HCT116 (cell line): ENCODE measurements around the gene PFKM. TPM values are rescaled to one million over a fixed set of nuclear protein-coding genes. Genes with fewer than 3 reads are reported as not detected.

Experiments
- ATAC-seq: fragments of 200-7000 bp; cut with Tn5 transposase; 2 replicates; pipeline ENCODE4 v1.9.1; 2020; ENCODE audit warnings: mild to moderate bottlenecking, moderate library complexity
- BruUV-seq: library from RNA; stranded (reverse); fragments of 400-500 nt; replicated peaks from 2 replicates; lab custom pipeline; 2021; lab: Mats Ljungman, UMichigan
- CTCF ChIA-PET: fragments of 300-600 bp; sonication (Branson Sonifier 250); formaldehyde crosslinking; loops from one replicate; lab custom pipeline; 2021; ENCODE audit warnings: antibody characterized with exemption; lab: Charles Lee
- POLR2A ChIA-PET: fragments of 300-600, 350-600 bp; sonication (Branson Sonifier 250); formaldehyde crosslinking; loops from one replicate; lab custom pipeline; 2021; ENCODE audit warnings: antibody characterized with exemption; lab: Charles Lee
- RAD21 ChIA-PET, 2 experiments: fragments of 300-600 bp; sonication (Branson Sonifier 250); formaldehyde crosslinking; loops; one replicate each; lab custom pipeline; 2023; ENCODE audit warnings: low total read pairs in 2 of 2; ENCODE audit not compliant: uncharacterized antibody in 2 of 2, unreplicated experiment in 2 of 2, low non-redundant PET in 1 of 2; lab: Charles Lee
- DNase-seq: peaks from one replicate; pipeline ENCODE4 v3.0.0-alpha.2; 2010; ENCODE audit warnings: low read depth, low spot score
- H2AFZ ChIP-seq: fragments of 200-600 bp; shearing (Covaris generic), sonication (generic); 2 replicates; pipeline ENCODE4 v1.6.1; 2017; ENCODE audit warnings: low read depth, mixed run types, mixed read lengths, antibody characterized with exemption, low read length; ENCODE audit not compliant: poor library complexity, severe bottlenecking
- H3K27ac ChIP-seq: 2 replicates; pipeline ENCODE4 v1.5.1; 2012; ENCODE audit warnings: low read depth, low read length
- H3K27me3 ChIP-seq: fragments of 200-600 bp; sonication (generic); 2 replicates; pipeline ENCODE4 v1.6.1; 2016; ENCODE audit warnings: mixed run types, low read length, mixed read lengths; ENCODE audit not compliant: insufficient read depth
- H3K36me3 ChIP-seq, 2 experiments: fragments of 200-500 bp in 1 of 2; fragments of 200-600 bp in 1 of 2; sonication (Bioruptor generic) in 1 of 2; sonication (generic) in 1 of 2; 2 replicates each; pipeline versions ENCODE4 v1.5.1 to v1.6.1; 2014 to 2016; ENCODE audit warnings: low read length in 2 of 2, inconsistent platforms in 1 of 2, mixed read lengths in 1 of 2, mixed run types in 1 of 2; ENCODE audit not compliant: insufficient read depth in 2 of 2, control insufficient read depth in 1 of 2
- H3K4me1 ChIP-seq, 2 experiments: fragments of 200-600 bp in 1 of 2; sonication (generic) in 1 of 2; 2 replicates each; pipeline versions ENCODE4 v1.5.1 to v1.6.1; 2012 to 2017; ENCODE audit warnings: low read length in 2 of 2, inconsistent platforms in 1 of 2, mild to moderate bottlenecking in 1 of 2, mixed read lengths in 1 of 2, mixed run types in 1 of 2, moderate library complexity in 1 of 2; ENCODE audit not compliant: insufficient read depth in 2 of 2, control insufficient read depth in 1 of 2
- H3K4me2 ChIP-seq: fragments of 200-600 bp; sonication (generic); 2 replicates; pipeline ENCODE4 v1.6.1; 2017; ENCODE audit warnings: mixed run types, low read length, mixed read lengths
- H3K4me3 ChIP-seq, 2 experiments: fragments of 200-600 bp in 1 of 2; sonication (generic) in 1 of 2; replicated peaks in 1 of 2; 2 replicates each; pipeline ENCODE4 v1.5.1; 2011 to 2016; ENCODE audit warnings: low read length in 2 of 2, control low read depth in 1 of 2, low read depth in 1 of 2, mild to moderate bottlenecking in 1 of 2, mixed read lengths in 1 of 2, mixed run types in 1 of 2
- H3K79me2 ChIP-seq: fragments of 200-600 bp; sonication (generic); 2 replicates; pipeline ENCODE4 v1.6.1; 2017; ENCODE audit warnings: mild to moderate bottlenecking, mixed run types, low read length, moderate library complexity, mixed read lengths; ENCODE audit not compliant: insufficient read depth
- H3K9ac ChIP-seq: fragments of 200-600 bp; sonication (generic); 2 replicates; pipeline ENCODE4 v1.6.1; 2016; ENCODE audit warnings: low read length, mixed read lengths
- H3K9me2 ChIP-seq: fragments of 200-600 bp; sonication (generic), shearing (Covaris generic); 2 replicates; pipeline ENCODE4 v1.6.1; 2017; ENCODE audit warnings: mixed run types, mild to moderate bottlenecking, moderate library complexity; ENCODE audit not compliant: insufficient read depth
- H3K9me3 ChIP-seq, 2 experiments: fragments of 200-500 bp in 1 of 2; fragments of 200-600 bp in 1 of 2; sonication (Bioruptor generic) in 1 of 2; sonication (generic) in 1 of 2; 2 replicates each; pipeline ENCODE4 v1.6.1; 2014 to 2017; ENCODE audit warnings: low read length in 2 of 2, mixed read lengths in 2 of 2, inconsistent platforms in 1 of 2, low read depth in 1 of 2, mild to moderate bottlenecking in 1 of 2, mixed run types in 1 of 2, moderate library complexity in 1 of 2; ENCODE audit not compliant: control insufficient read depth in 1 of 2, insufficient read depth in 1 of 2
- H4K20me1 ChIP-seq: fragments of 200-600 bp; sonication (generic), shearing (Covaris generic); 2 replicates; pipeline ENCODE4 v1.6.1; 2017; ENCODE audit warnings: mixed run types, mild to moderate bottlenecking, moderate library complexity; ENCODE audit not compliant: insufficient read depth
- CEBPB ChIP-seq: IDR thresholded peaks from 2 replicates; pipeline ENCODE4 v1.6.1; 2012; ENCODE audit warnings: low read depth
- CTCF ChIP-seq, 3 experiments: fragments of 200-600 bp in 1 of 3; sonication (generic) in 1 of 3; IDR thresholded peaks in 2 of 3; conservative IDR thresholded peaks in 1 of 3; 2 replicates each; pipeline ENCODE4 v1.5.1; 2012 to 2017; ENCODE audit warnings: low read depth in 2 of 3, low read length in 2 of 3, antibody characterized with exemption in 1 of 3, borderline replicate concordance in 1 of 3, control low read depth in 1 of 3, mild to moderate bottlenecking in 1 of 3, mixed read lengths in 1 of 3, mixed run types in 1 of 3, moderate library complexity in 1 of 3; ENCODE audit not compliant: insufficient read depth in 1 of 3
- EGR1 ChIP-seq: IDR thresholded peaks from 2 replicates; pipeline ENCODE4 v1.6.1; 2012; ENCODE audit warnings: low read depth
- EZH2phosphoT487 ChIP-seq: fragments of 200-600 bp; IDR thresholded peaks from 2 replicates; pipeline ENCODE4 v1.6.1; 2018; ENCODE audit warnings: antibody characterized with exemption, borderline replicate concordance
- POLR2AphosphoS5 ChIP-seq: IDR thresholded peaks from 2 replicates; pipeline ENCODE4 v1.6.1; 2011; ENCODE audit warnings: mild to moderate bottlenecking, low read depth, low read length, moderate library complexity
- REST ChIP-seq: IDR thresholded peaks from 2 replicates; pipeline ENCODE4 v1.6.1; 2012; ENCODE audit warnings: low read depth
- intact Hi-C: fragments of 100-400 bp; cut with micrococcal nuclease; formaldehyde crosslinking; loops from 2 replicates; pipeline ENCODE4 v1.10.0; 2022
- total RNA-seq: library from RNA; stranded (reverse); gene quantifications from one replicate; pipeline ENCODE4 v1.2.1, GENCODE V29; 2021; ENCODE audit not compliant: unreplicated experiment

Gene PFKM
- total RNA-seq, 1 experiment from 2014 or later: 144 TPM

DNA sequence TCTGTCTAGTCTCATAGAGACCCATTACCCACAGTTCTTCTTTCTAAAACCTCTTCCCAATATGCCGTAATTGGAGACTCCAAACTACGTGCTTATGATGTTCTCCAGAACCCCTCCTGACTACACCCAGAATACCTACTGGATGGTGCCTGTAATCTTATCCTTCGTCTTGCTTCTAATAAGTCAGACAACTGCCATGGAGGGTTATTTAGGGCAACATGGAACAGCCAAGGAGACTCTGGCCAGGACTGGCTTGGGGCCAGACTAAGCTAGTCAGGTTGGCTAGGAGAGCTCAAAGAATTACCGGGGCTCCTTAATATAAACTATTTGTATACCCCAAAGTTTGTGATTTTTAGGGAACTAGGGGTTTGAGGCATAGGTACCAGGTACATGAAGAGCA, 6.8 kb downstream of the PFKM start:
- ChIA-PET CTCF (no interaction called here), POLR2A (no interaction called here), RAD21 (no interaction called here)
- no TSS peak for BruUV-seq
- H2AFZ ChIP-seq: no peak overlapping the region
- no peak overlapping the region for H3K4me3 ChIP-seq
- no peaks in the 10 kb centered on the region for H4K20me1 ChIP-seq
- H3K4me2 ChIP-seq: no peak overlapping the region
- peaks cover 28% of the 10 kb centered on the region for H3K79me2 ChIP-seq
- H3K36me3 ChIP-seq: peaks cover 51 to 61% of the 10 kb centered on the region in 2 experiments
- DNase-seq (no peak), ATAC-seq (no peak)
- H3K9ac ChIP-seq: no peak overlapping the region
- no peaks in the 10 kb centered on the region for H3K9me3 ChIP-seq
- H3K27ac ChIP-seq: no peak overlapping the region
- H3K27me3 ChIP-seq: no peaks in the 10 kb centered on the region
- H3K4me1 ChIP-seq: no peaks in the 10 kb centered on the region
- intact Hi-C loops: no loop called here
- H3K9me2 ChIP-seq: no peaks in the 10 kb centered on the region
- no peak for TF ChIP-seq EZH2phosphoT487
- no peak for TF ChIP-seq CEBPB
- TF ChIP-seq REST: no peak
- no peak for TF ChIP-seq EGR1
- TF ChIP-seq POLR2AphosphoS5: no peak
- TF ChIP-seq CTCF (IDR thresholded peaks at IDR 0.05 in 2 of 3, conservative IDR thresholded peaks at IDR 0.05 in 1 of 3; ENCODE audit: borderline replicate concordance in 1 of 3, insufficient read depth in 1 of 3, low read depth in 2 of 3, low read length in 2 of 3): no peak
